H1 (cell line): ENCODE measurements around the gene BRPF3.

Source experiments
- CREB1 ChIP-seq: IDR thresholded peaks from 2 replicates; pipeline ENCODE4 v1.6.1; 2012; ENCODE audit warnings: inconsistent platforms
- CTCF ChIP-seq, 3 experiments: IDR thresholded peaks; 1 replicate in 2 of 3; 2 replicates in 1 of 3; pipeline versions ENCODE4 v1.5.1 to v1.6.1; 2011; ENCODE audit warnings: low read length in 3 of 3, mild to moderate bottlenecking in 3 of 3, inconsistent platforms in 2 of 3, low read depth in 1 of 3, moderate library complexity in 1 of 3; ENCODE audit not compliant: insufficient read depth in 1 of 3; ENCODE audit errors: control extremely low read depth in 1 of 3
- POLR2AphosphoS5 ChIP-seq: IDR thresholded peaks from 2 replicates; pipeline ENCODE4 v1.6.1; 2011; ENCODE audit warnings: low read depth, low read length
- POU5F1 ChIP-seq: IDR thresholded peaks from 2 replicates; pipeline ENCODE4 v1.6.1; 2011; ENCODE audit warnings: low read depth, mild to moderate bottlenecking, low read length, moderate library complexity
- SIN3A ChIP-seq, 2 experiments: IDR thresholded peaks in 1 of 2; conservative IDR thresholded peaks in 1 of 2; 2 replicates each; pipeline ENCODE4 v1.6.1; 2011 to 2012; ENCODE audit warnings: low read length in 2 of 2, improper control_type of control experiment in 1 of 2, low read depth in 1 of 2, mild to moderate bottlenecking in 1 of 2

- TF ChIP-seq CTCF (IDR thresholded peaks at IDR 0.05; ENCODE audit: control extremely low read depth in 1 of 3, insufficient read depth in 1 of 3, low read depth in 1 of 3, low read length in 3 of 3) (no peak), CREB1 (no peak), POU5F1 (no peak), SIN3A (conservative IDR thresholded peaks at IDR 0.05 in 1 of 2, IDR thresholded peaks at IDR 0.05 in 1 of 2; ENCODE audit: low read depth in 1 of 2, low read length in 2 of 2) (no peak), POLR2AphosphoS5 (no peak)
Observed at GRCh38 chr6:36232172-36232571, 35.6 kb downstream of the BRPF3 start.
